Activated effector memory CD4-positive, alpha-beta T cell treated with anti-CD3 and anti-CD28 coated beads, Interleukin-2, amount 50 U/mL, for 16 hours (primary cell): ENCODE data around the gene OXTR.
"Not testable (repeated sequence)": the region's sequence is repeated elsewhere in the genome, so short reads cannot be mapped to it uniquely, and the experiment has no call there.

Source experiments
- DNase-seq: peaks from one replicate; pipeline ENCODE4 v3.0.0-alpha.2; 2020

Gene OXTR

DNA sequence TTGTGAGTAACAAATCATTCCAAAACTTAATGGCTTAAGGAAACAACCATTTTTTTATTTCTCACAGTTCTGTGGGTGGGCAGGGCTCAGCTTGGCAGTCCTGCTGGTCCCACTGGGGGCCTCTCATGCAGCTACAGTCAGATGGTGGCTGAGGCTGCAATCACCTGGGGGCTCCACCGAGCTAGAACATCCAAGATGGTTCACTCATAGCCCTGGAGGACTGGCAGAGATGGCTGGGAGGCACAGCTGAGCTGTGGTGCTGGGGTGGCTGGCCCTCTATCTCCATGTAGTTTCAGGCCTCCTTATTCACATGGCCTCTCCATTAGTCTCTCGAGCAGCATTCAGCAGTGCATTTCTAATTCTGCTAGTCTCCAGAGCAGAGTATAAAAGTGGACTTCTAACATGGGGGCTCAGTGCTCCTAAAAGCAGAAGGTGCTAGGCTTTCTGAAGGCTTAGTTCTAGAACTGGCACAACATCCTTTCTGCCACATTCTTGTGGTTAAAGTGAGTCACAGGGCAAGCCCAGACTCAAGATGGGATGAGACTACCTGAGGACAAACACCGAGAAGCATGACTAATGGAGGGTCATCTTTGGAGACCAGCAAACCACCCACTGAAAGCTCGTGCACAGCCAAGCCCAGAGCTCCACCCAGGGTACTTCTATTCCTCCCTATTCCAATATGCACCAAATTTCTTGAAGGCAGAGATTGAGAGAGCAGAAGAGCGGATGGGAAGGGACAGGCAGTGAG is 29.5 kb downstream of the OXTR start:
- DNase-seq, result peak; percentile 33

GRCh38 chr3:8738639-8739038 is 30.8 kb downstream of the OXTR start:
- DNase-seq, result peak; percentile 24

DNA sequence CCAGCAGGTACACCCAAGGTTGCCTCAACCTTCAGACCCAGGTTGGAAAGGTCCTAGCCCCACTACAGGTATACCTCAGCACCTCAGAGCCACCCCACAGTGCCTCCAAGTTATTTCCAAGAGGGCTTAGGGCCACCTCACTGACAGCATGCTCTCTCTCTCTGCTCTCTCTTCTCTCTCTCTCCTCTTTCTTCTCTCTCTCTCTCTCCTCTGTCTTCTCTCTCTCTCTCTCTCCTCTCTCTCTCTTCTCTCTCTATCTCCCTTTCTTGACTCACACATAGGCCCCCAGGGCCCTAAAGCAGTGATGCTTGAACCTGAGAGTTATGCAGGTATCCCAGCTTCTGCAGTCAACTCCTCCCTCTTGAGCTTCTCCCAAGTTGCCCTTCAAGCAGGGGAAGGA is 31.6 kb downstream of the OXTR start:
- no peak for DNase-seq

DNA sequence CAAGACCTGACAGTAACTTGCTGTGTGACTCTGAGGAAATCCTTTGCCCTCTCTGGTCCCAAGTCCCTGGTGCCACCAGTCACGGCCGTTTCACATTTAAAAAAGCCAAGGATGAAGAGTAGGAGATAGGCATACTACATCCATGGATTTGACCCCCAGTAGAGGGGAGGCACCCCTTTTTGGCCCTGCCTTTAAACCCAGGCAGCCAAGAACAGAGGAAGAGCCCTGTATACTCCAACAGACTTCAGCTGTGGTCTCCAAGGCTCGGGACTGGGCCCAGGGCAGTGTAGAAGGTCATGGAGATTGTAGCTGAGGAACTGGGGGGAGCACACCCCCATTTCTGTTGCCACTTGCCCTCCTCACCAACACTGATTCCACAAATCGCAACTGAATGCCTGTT is 32.1 kb downstream of the OXTR start:
- no peak for DNase-seq

GRCh38 chr3:8736436-8736835 is 33.0 kb downstream of the OXTR start:
- DNase-seq, result peak; percentile 21

GRCh38 chr3:8734908-8735307 is 34.5 kb downstream of the OXTR start:
- DNase-seq, result peak; percentile 6

DNA sequence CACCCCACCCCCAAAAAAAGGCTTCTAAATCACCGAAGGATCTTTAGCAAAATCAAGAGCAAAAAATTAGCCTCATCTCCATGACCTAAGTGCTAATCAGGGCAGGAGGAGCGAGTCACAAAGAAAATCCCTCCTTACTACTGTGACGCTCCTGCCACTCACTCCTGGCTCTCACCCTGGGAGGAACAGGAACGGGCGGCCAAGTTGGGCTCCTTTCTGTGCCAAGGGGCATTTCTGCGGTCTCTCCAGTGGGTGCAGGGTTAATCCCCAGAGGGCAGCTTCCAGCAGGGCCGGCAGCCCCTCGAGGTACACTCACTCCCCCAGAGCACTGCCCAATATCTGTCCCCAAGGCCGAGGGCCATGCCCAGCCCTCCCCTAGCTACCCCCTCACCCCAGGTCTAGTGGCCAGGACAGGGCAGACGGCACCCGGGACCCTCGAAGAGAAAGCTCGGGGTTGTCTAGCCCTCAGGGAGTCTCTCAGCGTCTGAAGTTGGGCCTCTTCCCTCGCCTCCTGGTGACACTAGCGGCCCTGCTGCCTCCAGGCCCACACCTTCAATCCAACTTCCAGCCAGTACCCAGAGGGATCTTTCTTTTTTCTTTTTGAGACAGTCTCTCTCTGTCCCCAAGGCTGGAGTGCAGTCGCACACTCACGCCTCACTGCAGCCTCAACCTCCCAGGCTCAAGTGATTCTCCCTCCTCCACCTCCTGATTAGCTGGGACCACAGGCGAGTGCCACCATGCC is 35.1 kb downstream of the OXTR start:
- DNase-seq, result peak; percentile 33

DNA sequence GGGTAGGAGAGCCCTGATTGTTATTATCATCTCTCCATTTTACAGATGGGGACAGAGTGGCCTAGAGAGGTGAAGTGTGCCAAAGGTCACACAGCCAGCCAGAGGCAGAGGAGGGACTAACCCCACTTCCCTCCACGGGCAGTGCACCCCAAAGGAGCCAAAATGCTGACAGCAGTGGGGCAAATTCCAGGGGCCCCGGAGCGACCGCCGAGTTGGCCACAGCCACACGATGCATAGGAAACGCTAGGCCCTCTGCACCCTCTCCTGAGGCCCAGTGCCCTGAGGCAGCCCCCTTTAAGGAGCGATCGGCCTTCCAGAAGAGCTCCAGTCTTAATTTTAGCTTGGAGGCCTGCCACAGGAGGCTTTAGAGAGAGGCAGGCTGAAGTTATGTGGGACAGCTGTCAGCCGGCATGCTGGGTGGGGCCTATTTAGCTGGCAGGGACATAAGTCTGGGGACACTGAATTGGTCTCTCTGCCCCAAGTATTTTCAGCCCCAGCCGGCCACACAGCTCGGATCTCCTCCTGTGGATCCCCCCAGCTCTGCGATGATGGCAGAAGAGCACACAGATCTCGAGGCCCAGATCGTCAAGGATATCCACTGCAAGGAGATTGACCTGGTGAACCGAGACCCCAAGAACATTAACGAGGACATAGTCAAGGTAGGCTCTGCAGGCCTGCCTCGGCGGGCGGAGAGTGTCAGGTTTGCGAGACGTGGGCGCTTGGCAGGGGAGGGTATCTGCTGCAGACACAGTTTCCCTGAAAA is 35.9 kb downstream of the OXTR start, which contains the start of gene CAV3:
CAV3 (plus strand) TSS at position 471 of the 763 bp plus-strand sequence; CDS start at position 546, 75 bp downstream.
- DNase-seq, result peak; percentile 24

GRCh38 chr3:8732413-8732812 is 37.0 kb downstream of the OXTR start:
- DNase-seq, result peak; percentile 25

DNA sequence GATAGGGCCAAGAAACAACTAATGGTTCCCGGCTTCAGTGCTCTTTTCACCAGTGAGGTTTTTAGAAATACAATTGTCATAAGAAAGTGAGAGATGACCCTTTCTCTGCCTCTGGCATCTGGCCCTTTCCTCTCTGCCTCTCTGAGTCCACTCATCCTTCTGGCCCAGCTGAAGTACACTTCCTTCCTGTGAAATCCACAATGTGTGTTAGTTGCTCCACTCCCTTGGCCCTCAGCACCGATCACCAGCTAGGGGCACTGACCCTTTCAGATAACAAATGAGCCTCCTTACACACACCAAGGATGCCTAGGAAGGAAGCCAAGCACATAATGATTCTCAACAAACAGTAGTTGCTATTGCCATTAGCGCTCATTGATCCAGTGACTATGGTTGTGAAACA is 38.8 kb downstream of the OXTR start:
- DNase-seq, result peak; percentile 10

GRCh38 chr3:8729479-8729878 is 39.9 kb downstream of the OXTR start:
- no peak for DNase-seq

DNA sequence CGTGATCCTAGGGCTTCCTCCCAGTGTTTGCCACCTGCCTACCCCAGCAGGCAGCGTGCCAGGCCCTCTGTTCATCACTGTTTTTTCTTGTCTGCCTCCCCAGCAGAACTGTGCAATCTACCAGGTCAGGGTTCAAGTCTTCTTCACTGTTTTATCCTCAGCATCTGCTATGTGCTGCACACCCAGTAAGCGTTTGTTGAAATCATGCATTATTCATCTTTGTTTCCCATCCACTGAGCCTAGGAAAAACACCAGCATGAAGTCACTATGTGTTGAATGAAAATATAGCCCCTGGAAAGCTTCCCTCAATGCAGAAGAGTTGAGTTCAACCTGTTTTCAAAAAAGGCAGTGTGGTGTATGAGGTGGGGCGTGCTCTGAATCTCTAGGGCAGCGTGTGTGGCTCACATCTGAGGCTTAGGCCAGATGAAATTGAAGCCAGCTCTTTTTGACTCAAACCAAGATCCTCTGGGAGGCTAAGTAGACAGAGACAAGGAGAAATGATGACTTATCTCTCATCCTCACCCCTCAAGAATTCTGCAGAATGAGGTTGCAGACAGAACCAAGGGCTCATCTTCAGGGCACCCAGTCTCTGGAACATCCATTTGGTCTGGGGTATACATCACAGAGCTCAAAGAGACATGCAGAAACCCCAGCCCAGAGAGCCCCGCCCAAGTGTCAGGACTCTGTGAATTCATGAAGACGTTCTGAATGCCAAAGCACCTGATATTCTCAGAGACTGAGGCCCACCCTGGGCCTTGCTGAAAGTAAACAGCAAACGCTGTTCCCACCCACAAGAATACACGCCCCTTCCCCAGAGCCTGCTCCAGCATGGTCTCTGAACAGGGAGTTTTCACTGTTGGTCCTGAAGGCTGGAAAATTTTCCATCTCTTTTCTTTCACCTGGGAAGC is 41.6 kb downstream of the OXTR start:
- DNase-seq, result peak; percentile 24

DNA sequence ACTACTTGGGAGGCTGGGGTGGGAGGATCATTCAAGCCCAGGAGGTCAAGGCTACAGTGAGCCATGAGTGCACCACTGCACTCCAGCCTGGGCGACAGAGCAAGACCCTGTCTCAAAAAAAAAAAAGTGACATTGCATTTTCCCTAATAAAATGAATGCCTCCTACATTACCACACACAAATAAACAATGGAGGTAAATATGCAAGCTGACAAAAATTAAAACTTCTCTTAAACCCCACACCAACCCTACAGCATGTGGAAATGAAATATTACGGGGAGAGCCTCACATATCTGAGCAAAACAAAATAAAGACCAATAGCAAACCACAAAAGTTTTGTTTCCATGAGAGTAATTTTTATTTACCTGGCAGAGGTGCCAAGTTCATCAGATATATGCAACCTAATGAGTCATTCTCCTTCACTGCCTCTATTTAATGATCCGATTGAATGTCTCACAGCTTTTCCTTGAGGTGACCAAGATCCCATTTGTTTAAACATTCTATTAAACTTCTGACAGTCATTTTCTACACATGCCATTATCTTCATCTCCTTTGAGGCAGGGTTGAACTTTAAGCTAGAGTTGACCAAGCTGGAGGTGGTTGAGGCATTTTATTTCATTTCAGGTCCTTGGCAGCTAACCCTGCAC is 45.2 kb downstream of the OXTR start:
- no peak for DNase-seq

- peak; percentile 5 for DNase-seq
Observed at GRCh38 chr3:8723612-8724011, 45.8 kb downstream of the OXTR start.

GRCh38 chr3:8722808-8723207 is 46.6 kb downstream of the OXTR start:
- no peak for DNase-seq

- DNase-seq, result not testable (repeated sequence)
Observed at GRCh38 chr3:8715757-8716156, 53.7 kb downstream of the OXTR start.

GRCh38 chr3:8713901-8714759 is 55.3 kb downstream of the OXTR start:
- DNase-seq, result no peak

GRCh38 chr3:8712908-8713255 is 56.5 kb downstream of the OXTR start:
- DNase-seq, result no peak

DNA sequence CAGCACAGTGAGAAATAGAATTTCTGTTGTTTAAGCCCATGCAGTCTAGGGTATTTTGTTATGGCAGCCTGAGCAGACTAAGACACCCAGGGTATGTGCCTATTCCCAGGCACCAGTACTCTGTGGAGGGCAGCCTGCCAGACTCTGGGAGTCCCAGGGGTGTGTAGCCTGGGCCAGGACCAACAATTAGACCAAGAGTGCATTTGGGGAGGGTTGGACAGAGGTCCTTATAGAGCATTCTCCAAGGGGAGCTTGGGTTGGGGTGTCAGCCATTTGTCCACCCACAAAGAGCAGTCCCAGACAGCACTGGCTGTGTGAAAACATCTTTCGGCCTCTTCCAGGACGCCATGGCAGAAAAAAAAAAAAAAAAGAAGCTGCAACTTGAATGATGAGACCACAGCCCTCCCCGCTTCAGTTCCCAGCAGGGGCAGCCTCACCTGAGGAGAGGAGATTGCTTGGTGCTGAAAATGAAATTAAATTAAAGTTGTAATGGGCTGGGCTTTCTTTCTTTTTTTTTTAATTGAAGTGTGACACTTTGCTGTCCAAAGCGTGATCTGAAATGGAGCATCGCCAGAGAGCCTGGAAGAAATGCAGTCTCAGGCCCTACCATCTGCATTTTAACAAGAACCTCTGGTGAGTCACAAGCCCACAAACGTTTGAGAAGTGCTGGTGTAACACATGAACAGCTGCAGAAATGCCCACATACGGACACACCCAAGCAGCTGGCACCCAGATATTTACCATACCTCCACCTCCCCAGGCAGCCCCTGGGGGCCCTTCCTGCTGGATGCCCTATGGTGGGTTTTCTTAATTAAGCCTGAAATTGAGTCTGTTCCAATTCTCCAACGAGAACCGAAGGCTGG is 57.1 kb downstream of the OXTR start:
- DNase-seq, result no peak
